Activated T-cell treated with anti-CD3 and anti-CD28 coated beads, Interleukin-2, amount 50 U/mL, for 4 hours (primary cell): ENCODE data around the gene KCNC4. TPM values are rescaled to one million over a fixed set of nuclear protein-coding genes. Genes with fewer than 3 reads are reported as not detected.

Source experiments
- total RNA-seq, 3 donors: library from RNA; stranded (reverse); gene quantifications; one replicate each; pipeline ENCODE4 v1.2.1, GENCODE V29; 2021

KCNC4 gene
- total RNA-seq, 3 donors from 2014 or later = 6.4 to 8.1 (median 7.9) TPM

Other genes starting within 250 kb of the KCNC4 start
- gene AHCYL1, start 225.5 kb upstream of the KCNC4 start, total RNA-seq = 10 to 100 TPM; 45.4 to 48.3 (median 48.2) TPM
- 10 to 100 TPM; 32.6 to 40.6 (median 38.2) TPM for gene STRIP1, start 175.7 kb upstream of the KCNC4 start, total RNA-seq
- gene ALX3, start 139.6 kb upstream of the KCNC4 start, total RNA-seq = not detected
- gene UBL4B, start 97.9 kb upstream of the KCNC4 start, total RNA-seq = not detected
- gene SLC6A17, start 59.8 kb upstream of the KCNC4 start, total RNA-seq = under 1 TPM in 2 of 3 donors, not detected in 1; 0.05 to 0.10 TPM
- gene RBM15, start 129.1 kb downstream of the KCNC4 start, total RNA-seq = 10 to 100 TPM; 44.5 to 49.2 (median 47.4) TPM
- gene SLC16A4, start 180.7 kb downstream of the KCNC4 start, total RNA-seq = under 1 TPM; 0.11 to 0.40 (median 0.28) TPM
- 100 to 1,000 TPM; 166 to 171 (median 170) TPM for gene LAMTOR5, start 197.4 kb downstream of the KCNC4 start, total RNA-seq
- gene PROK1, start 240.8 kb downstream of the KCNC4 start, total RNA-seq = not detected